ENCODE measurements around the gene HSP90AB1.
A peak's percentile ranks its signal among the peaks of the same experiment; 100 is the strongest.

The HSP90AB1 gene

DNA sequence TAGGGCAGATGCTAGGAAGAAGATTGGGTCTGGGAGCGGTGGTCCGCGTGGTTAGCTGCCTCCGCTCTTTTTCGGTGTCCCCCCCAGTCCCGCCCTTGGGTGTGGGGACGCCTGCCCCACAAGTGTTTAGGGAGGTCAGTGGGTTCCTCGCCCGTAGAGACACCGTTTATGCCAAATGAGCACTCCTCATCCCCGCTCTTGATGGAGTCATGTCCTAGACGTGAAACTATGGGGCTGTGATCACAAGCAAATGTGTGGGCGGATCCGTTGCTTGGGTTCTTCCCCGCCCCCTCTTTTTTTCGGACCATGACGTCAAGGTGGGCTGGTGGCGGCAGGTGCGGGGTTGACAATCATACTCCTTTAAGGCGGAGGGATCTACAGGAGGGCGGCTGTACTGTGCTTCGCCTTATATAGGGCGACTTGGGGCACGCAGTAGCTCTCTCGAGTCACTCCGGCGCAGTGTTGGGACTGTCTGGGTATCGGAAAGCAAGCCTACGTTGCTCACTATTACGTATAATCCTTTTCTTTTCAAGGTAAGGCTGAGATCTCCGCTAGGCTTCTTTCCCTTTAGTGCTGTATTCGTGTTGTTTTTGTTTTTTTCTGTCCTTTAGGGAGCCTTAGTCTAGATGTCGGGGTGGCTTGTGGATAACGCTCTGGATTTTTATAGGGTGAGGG, at the start of gene HSP90AB1:
TSS of gene HSP90AB1 (plus strand) at position 439 of the 675 bp plus-strand sequence. CDS start 1,529 bp downstream, outside the sequence.
- peak; percentile 94 for DNase-seq (ENCODE audit: low spot score)

DNA sequence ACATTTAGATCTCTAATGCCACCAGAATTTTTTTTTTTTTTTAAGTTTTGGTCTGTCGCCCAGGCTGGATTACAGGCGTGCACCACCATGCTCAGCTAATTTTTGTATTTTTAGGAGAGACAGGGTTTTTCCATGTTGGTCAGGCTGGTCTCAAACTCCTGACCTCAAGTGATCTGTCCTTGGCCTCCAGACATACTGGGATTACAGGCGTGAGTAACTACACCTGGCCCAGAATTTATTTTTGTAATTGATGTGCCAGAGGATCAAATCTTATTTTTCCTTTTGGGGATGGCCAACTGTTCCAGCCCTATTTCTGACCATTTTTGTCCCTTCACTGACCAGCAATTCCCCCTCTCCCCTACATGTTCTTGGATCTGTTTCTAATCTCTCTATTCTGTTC, 48.2 kb upstream of the HSP90AB1 start:
- DNase-seq (ENCODE audit: low spot score) = no peak

DNA sequence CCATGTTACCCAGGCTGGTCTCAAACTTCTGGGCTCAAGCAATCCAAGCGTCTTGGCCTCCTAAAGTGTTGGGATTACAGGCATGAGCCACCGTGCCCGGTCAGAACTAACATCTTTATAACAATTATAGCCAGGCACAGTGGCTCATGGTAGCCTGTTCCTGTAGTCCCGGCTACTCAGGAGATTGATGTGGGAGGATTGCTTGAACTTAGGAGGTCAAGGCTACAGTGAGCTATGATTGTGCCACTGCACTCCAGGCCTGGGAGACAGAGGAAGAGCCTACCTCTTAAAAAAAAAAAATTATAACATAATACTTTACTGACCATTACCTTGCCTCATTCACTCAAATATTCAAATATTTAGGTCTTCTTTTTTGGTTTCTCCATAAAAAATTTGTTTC, 47.0 kb upstream of the HSP90AB1 start:
- no peak for DNase-seq (ENCODE audit: low spot score)

DNA sequence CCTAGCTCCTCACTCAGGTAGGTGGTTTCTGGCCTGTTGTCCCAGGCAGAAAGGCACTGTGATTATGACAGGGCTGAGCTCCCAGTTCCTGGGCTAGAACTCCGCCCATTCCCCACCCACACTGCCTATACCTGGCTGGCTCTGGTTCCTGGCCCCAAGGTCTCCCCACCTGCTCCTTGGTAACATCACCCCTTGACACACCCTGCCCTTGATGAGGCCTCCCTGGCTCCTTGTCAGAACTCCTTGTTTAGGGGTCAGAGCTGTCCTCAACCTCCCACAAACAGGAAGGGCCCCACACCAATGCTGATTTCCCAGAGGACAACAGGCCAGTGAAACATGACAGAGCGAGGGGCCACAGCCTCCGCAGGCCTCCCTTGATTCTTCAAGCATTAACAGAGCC, 45.7 kb upstream of the HSP90AB1 start:
- DNase-seq (ENCODE audit: low spot score) = no peak

DNA sequence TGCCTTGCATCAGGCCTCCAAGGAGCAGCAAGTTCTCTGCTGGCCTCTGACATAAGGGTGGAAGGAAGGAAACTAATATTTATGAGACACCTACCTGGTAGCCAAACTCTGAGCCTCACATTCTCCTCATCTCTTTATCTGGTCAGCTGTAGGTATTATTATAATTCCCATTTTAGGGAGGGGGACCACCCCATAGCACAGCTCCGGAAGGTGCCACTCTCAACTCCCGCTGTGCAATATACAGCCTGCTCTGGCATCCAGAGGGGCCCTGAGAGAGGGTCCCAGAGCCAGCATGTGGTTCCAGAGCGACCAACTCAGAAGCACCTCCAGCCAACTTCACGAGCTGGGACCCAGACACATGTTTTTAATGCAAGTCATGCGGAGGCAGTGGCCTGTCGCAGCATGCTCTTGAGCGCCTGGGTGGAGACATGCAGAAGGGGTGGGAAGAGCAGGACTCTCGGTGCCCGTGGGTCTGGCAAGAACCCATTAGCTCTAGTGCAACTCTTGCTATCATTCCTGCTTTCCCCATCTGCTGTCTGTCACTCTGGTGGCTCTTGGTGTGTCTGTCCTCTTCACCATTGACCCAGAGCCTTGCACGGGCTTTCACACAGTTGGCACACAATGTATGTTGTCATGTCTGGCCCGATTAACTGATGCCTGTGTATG, 45.1 kb upstream of the HSP90AB1 start:
- DNase-seq (ENCODE audit: low spot score) = no peak

DNA sequence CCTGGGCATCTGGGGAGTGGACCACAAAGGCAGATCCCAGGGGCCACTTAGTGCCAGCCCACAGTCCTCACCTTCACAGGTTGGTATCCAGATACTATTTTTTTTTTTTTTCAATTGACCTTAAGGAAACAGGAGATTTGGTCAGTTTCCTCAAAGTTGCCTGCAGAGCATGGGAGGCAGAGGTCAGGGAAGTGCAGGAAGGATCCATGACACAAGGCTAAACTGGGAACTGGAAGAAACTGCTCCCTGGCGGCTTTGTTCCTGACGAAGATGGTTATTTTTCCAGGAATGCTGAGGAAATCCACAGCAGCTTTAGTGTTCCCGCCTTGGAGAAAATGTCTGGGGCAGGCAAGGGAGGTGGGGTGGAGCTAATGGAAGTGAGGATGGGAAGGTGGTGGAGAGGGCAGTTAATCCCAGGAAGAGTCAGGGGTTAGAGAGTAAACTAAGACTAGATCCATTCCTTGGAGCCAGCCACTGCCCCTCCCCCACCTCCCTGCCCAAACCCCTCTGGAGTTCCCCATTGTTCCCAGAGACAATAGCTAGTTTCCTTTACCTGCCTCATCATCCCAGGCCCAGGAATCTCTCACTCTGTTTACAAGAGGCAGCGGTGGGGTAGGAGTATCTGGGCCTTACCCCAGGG, 44.4 kb upstream of the HSP90AB1 start:
- DNase-seq (ENCODE audit: low spot score) = no peak

DNA sequence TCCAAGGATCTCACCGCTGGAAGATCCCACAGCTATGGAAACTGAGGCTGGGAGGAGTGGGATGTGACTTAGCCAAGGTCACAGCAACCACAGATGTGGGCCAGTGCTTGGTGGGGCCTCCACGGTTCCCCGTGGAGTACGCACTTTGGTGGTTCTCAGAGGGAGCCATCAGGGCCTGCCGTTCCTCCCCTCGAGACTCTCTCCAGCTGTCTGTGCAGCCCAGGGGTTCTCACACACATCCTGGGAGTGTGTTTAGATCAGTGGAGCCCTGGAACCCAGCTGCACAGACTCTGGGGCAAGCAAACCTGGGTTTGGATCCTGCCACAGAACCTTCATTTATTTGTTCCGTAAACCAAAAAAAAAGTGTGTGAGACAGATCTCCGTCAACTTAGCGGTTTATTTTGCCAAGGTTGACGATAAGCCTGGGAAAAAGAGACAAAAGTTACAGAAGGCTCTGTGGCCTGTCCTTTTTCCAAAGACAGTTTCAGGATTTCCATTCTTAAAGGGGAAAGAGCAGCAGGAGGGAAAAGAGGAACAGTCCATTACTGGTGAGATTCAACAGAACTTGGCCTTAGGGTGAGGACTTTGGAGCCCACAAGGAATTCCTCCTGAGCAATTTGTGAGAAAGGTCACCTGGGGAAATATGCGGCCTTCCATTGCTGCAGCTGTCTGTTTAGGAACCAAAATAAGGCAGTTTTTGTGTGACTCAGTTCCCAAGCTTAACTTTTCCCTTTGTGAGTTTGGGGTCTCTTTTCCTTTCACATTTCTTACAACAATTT, 43.7 kb upstream of the HSP90AB1 start:
- DNase-seq (ENCODE audit: low spot score) = no peak

DNA sequence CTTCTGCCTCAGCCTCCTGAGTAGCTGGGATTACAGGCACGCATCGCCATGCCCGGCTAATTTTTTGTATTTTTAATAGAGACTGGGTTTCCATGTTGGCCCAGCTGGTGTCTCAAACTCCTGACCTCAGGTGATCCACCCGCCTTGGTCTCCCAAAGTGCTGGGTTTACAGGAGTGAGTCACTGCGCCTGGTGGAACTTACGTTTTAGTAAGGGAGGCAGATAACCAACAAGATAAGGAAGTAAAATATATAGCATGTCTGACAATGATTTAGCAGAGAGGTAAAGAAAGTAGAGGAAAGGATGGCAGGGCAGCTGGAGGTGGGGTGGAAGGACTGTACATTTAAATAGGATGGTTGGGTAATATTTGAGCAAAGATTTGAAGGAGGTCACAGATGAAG, 42.9 kb upstream of the HSP90AB1 start:
- DNase-seq (ENCODE audit: low spot score) = no peak

DNA sequence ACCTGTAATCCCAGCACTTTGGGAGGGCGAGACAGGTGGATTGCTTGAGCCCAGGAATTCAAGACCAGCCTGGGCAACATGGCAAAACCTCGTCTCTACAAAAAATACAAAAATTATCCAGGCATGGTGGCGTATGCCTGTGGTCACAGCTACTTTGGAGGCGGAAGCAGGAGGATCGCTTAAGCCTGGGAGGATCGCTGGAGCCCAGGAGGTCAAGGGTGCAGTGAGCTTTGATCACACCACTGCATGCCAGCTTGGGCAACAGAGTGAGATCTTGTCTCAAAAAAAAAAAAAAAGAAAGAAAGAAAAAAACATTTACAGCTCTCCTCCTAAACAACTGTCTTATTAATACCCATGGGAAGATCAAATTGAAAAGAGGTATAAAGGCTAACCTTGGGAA, 38.9 kb upstream of the HSP90AB1 start:
- no peak for DNase-seq (ENCODE audit: low spot score)

DNA sequence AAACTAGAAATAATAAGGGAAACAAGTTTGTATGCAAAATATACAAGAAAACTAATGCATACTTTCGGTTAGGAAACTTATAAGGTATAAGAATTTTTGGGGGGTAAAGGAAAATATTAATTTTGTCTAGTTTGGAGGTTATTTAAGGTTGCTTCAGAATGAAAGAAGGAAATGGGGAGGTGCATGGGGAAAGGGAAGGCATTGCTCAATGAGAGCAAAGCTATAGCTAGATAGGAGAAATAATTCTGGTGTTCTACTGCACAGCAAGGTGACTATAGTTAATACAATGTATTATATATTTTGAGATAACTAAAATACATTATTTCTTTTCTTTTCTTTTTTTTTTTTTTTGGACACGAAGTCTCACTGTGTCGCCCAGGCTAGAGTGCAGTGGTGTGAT, 35.6 kb upstream of the HSP90AB1 start:
- no peak for DNase-seq (ENCODE audit: low spot score)

DNA sequence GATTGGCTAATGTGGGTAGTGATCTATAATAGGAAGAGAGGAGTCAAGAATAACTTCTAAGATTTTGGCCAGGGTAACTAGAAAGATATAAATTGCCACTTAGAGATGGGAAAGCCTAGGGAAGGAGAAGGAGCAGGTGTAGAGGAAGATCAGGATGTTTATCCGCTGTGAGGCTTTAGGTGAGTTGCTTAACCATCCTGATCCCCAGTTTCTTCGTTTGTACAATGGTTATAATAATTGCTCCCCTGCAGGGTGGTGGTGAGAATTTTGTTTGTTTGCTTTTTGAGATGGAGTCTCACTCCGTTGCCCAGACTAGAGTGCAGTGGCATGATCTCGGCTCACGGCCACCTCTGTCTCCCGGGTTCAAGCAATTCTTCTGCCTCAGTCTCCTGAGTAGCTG, 32.6 kb upstream of the HSP90AB1 start:
- DNase-seq (ENCODE audit: low spot score) = no peak

DNA sequence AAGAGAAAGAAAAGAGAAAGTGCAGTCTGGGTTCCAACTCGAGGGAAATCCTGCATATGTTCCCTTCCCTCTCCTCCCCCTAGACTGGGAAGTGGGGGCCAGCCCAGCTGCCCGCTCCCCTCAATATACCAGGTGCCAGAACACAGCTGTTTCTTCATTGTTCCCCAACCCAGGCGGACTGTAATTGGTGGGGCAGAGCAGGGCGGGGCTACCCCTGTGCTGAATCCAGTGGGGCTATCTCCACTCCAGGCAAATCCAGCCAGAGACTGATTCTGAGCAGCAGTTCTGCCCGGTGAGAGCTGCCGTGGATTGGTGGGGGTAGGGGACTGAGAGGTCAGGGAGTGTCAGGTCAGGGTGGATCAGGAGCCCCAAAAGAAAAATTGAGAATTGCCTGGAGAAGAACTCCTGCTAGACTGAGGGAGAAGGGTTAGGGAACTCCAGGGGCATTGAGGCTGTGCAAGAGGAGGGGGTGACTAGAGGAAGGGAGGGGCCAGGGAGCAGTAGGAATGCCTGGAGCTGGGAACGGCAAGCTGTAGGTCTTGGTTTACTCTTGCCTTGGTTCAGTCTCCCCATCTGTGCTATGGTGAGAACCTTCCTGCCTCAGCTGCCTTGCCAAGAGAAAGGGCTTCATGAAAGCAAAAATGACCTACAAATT, 30.1 kb upstream of the HSP90AB1 start, which contains the start of gene MYMX:
TSS of gene MYMX (plus strand) at position 250 of the 655 bp plus-strand sequence. CDS start 546 bp downstream, outside the sequence.
- no peak for DNase-seq (ENCODE audit: low spot score)

DNA sequence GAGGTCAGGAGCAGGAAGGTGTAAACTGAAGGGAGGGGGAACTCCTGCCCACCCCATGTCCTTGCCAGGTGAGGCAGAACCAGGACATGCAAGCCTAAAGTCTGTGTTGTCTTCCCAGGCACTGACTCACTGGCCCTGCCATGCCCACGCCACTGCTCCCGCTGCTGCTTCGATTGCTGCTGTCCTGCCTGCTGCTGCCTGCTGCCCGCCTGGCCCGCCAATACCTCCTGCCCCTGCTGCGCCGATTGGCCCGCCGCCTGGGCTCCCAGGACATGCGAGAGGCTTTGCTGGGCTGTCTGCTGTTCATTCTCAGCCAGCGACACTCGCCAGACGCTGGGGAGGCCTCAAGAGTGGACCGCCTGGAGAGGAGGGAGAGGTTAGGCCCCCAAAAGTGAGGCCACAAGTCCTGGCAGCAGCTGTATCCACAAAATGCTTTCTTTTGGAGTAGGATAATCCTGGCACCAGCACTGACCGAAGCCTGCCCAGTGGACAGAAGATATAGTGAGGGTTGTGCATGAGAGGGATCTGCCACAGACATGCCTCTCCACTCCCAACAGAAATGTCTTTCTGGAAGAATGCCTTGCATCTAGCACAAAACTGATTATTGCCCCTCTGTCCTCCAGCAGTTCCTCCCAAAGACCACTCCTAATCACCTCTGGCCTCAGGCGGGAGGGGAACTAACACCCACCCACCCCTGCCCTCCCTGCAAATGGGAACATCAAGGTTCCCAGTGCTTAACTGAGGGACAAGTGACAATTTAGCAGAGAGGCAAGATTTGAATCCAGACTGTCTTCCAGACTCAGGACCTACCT, 29.4 kb upstream of the HSP90AB1 start:
- DNase-seq (ENCODE audit: low spot score) = peak; percentile 58

DNA sequence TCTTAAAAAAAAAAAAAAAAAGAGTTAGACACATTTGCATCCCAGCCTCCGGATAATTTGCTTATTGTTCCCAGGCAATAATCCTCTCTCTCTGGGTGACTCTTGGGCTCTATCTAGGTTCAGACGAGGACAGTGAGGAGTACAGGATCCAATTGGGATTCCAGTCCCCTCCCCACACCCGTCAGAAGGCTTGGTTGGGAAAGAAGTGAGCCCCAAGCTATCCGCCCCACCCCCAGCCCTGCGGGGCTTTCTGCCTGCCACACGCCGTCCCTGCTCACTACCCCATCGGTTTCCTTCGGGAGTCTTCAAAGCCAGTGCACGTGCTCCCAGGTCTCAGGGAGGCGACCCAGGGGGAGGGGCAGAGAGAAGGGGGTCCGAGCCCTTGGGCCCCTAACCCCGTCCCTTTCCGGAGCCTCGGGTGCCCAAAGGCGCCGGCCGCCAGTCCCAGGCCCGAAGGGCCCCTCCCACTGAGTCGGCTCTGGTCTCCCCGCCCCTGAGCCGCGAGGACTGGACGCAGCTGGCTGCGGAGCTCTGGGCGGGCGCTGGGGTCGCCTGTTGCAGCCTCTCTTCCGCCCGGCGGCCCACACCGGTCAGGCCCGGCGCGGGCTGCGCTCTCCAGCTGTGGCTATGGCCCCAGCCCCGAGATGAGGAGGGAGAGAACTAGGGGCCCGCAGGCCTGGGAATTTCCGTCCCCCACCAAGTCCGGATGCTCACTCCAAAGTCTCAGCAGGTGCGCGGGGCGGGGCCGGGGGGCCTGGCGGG, 27.7 kb upstream of the HSP90AB1 start:
- peak; percentile 77 for DNase-seq (ENCODE audit: low spot score)

DNA sequence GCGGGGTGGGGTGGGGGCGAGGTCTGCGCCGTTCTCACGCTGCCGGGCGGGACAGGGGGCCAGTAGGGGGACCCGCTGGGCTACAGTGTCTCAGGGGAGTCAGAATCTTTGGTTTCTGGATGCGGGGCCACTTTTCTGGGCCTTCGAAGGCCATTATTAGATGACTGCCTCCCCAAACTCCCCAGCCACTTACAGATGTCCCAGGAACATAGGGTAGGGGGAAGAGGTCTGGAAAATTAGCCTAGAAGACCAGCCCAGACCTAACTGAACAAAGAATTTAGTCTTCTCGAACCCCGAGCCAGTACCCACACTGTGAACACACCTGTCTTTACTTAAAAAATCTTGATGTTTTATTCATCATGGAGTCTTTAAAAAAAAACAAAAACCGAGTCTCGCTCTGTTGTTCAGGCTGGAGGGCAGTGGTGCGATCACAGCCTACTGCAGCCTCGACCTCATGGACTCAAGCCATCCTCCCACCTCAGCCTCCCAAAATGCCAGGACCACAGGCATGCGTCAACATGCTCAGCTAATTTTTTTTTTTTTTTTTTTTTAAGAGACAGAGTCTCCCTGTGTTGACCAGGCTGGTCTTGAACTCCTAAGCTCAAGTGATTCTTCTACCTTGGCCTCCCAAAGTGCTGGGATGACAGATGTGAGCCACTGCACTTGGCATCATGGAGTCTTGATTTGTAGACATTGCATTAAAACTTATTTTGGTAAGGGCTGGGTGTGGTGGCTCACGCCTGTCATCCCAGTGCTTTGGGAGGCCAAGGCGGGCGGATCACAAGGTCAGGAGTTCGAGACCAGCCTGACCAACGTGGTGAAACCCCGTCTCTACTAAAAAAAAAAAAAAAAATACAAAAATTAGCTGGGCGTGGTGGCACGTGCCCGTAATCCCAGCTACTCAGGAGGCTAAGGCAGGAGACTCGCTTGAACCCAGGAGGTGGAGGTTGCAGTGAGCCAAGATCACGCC, 26.8 kb upstream of the HSP90AB1 start:
- no peak for DNase-seq (ENCODE audit: low spot score)

DNA sequence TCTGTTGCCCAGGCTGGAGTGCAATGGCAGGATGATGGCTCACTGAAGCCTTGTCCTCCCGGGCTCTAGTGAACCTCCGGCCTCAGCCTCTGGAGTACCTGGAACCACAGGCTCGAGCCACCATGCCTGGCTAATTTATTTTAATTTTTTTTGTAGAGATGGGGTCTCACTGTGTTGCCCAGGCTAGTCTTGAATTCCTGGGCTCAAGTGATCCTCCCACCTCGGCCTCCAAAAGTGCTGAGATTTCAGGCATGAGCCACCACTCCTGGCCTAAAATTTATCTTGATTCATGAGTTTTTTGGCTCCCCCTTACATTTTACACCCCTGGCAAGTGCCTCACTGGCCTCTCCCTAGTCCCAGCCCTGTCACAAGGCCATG, 26.0 kb upstream of the HSP90AB1 start:
- no peak for DNase-seq (ENCODE audit: low spot score)

DNA sequence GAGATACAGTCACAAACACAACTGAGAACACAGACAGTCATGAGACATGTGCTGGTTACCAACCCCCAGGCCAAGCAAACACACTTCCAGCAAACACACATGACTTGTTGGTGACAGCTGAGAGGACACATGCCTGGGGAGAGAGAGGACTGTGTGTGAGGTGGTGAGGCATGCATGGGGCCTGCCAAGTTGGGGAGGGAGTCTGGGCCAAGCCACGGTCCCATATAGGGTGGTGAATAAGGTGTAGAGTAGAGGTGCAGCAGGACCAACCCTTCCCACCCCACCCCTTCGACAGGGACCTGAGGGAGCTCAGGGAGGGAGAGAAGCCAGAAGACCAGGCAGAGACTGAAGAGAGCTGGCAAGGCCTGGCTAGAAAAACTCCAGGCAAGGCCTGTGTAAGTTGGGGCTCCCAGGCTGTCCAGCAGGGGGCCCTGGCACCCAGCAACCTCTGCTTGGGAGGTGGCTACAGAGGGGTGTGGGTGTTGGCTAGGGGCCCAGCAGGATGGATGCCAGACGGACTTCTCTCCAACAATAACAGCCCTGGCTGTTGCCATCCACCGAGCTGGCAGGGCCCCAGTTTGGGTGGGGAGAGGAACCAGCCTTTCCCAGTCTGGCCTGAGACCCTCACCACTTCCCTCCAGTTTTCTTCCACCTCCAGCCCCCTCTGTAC, 25.5 kb upstream of the HSP90AB1 start:
- peak; percentile 79 for DNase-seq (ENCODE audit: low spot score)

DNA sequence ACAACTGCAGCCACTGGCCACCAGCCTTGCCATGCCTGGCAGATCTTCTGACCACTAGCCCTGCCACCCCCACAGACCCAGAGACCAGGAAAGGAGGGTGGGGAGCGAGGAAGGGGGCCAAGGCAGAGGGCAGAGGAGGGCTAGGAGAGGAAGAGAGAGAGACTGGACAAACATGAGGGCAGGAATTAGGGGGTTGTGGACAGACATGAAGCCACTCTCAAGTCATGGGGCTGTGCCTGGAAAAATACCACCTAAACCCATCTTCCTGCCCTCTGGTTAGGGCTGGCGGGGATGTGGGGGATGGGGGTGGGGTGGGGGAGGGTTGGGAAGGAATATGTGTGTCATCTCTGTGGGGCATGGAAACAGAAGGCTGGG, 25.0 kb upstream of the HSP90AB1 start:
- DNase-seq (ENCODE audit: low spot score) = no peak

All from AG20443 (cell line).